SH-SY5Y (cell line): ENCODE data around the gene ZNF554.

Experiments used
- GATA2 ChIP-seq: IDR thresholded peaks from 2 replicates; pipeline ENCODE4 v1.6.1; 2011; ENCODE audit warnings: mild to moderate bottlenecking, low read depth, low read length
- GATA3 ChIP-seq: IDR thresholded peaks from 2 replicates; pipeline ENCODE4 v1.6.1; 2011; ENCODE audit warnings: low read depth, mild to moderate bottlenecking, low read length, moderate library complexity

DNA sequence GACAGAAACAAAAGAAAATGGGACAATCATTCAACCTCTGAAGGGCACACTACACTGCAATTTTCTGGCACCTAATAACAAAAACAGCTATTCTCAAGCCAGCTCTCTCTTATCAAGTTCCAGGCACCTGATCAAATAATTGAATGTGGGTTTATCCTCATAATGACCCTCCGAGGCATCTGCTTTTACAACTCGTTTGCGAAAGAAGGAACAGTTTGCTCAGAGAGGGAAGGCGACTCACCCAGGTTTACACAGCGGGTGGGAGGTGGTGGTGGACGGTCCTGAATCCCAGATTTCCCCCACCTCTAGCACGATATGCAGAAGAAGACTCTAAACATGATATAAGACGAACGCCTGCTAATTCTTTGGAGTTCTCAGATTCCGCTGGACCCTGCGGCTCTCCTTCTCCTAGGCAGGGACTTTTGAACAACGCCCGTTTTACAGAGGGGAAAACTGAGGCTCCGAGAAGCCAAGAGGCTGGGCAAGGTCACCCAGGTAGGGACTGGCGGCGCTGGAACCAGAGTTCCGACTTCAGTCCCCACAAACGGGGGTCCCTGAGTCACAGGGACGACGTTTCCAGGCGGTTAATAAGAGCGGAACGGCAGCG lies 37.2 kb upstream of the ZNF554 start:
- no peak for TF ChIP-seq GATA2
- no peak for TF ChIP-seq GATA3
